SH-SY5Y (cell line): ENCODE results near the gene PRKCZ.

Experiments used
- GATA2 ChIP-seq: IDR thresholded peaks from 2 replicates; pipeline ENCODE4 v1.6.1; 2011; ENCODE audit warnings: mild to moderate bottlenecking, low read depth, low read length
- GATA3 ChIP-seq: IDR thresholded peaks from 2 replicates; pipeline ENCODE4 v1.6.1; 2011; ENCODE audit warnings: low read depth, mild to moderate bottlenecking, low read length, moderate library complexity

DNA sequence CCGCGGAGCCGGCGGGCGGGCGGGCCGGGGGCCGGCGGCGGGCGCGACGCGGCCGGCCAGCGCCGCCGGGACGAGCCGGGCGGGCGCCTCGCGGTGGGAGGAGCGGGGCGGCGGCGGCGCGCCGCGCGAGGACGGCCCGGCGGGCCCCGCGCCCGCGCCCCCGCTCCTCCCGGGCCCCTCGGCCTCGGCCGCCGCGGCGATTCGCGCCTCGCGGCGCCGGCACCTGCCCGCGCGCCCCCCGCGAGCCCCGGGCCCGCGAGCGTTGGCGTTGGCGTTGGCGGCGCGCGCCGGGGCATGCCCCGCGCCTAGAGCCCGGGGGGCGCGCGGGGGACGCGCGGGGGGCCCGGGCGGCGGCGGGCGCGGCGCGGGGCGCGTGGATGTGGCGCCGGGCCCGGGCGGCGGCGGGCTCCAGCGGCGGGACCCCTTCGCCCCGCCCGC is 178.0 kb downstream of the PRKCZ start, which contains the start of gene SKI:
- no peak for TF ChIP-seq GATA3
- TF ChIP-seq GATA2 = no peak
